GM21423 (cell line): ENCODE measurements around the gene TBC1D1.
A peak's percentile ranks its signal among the peaks of the same experiment; 100 is the strongest.

Experiments used
- ATAC-seq: cut with Tn5 transposase; IDR thresholded peaks from one replicate; pipeline ENCODE4 v1.9.1; 2021; ENCODE audit warnings: mild to moderate bottlenecking, moderate library complexity; ENCODE audit not compliant: unreplicated experiment

The TBC1D1 gene

DNA sequence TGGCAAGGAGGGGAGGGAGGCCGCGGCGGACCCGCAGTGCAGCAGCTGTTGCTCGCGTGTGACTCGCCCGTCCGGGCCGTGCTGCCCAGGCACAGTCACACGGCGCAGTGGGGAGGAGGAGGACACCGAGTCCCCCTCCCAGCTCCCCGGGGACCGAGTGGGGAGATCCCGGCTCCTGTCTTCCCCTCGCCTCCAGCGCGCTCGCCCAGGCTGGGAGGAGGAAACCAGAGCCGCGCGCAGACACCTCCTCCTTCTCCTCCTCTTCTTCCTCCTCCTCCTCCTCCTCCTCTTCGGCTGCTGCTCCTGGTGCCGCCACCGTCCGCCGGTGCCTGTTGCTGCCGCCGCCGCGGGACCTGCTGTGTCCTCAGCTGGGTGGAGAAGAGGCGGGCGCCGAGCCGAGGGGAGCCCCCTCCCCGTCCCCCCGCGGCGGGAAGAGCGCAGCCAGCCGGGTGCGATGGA lies at the start of gene TBC1D1:
Gene TBC1D1 (plus strand): TSS at position 284 of the 459 bp plus-strand sequence. CDS start 11,012 bp downstream, outside the sequence.
- ATAC-seq: peak; percentile 24

- no peak for ATAC-seq
These were observed 46.7 kb upstream of the TBC1D1 start for GRCh38 chr4:37844204-37844603.

- ATAC-seq: no peak
These were observed 45.7 kb upstream of the TBC1D1 start for GRCh38 chr4:37845201-37845600.

DNA sequence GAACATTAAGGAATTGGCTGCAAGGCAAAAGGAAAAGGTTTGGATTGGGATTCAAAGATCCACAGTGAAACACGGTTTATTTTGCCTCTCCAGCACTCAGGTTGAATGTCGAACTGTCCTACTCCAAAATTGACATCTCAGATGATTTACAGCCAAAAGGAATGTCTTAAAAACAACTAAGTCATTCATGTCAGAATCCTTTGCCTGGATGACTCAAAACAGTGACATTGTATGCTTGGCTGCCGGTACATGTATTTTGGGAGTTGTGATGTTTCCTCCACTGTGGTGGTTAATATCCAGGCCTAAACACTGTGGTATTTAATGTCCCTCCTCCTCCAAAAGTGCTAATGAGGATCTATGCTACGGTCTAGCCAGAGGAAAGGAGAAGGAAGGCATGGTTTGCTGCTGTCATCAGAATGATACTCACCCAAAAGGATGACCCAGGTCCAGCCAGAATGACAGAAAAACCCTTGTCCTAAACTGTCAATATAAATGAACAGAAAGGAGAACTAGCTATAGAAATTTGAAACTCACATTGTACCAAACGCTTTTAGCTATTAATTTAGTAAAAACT lies 43.5 kb upstream of the TBC1D1 start:
- ATAC-seq: no peak

GRCh38 chr4:37852376-37852775 lies 38.5 kb upstream of the TBC1D1 start:
- no peak for ATAC-seq

GRCh38 chr4:37858112-37858511 lies 32.8 kb upstream of the TBC1D1 start:
- ATAC-seq: no peak

DNA sequence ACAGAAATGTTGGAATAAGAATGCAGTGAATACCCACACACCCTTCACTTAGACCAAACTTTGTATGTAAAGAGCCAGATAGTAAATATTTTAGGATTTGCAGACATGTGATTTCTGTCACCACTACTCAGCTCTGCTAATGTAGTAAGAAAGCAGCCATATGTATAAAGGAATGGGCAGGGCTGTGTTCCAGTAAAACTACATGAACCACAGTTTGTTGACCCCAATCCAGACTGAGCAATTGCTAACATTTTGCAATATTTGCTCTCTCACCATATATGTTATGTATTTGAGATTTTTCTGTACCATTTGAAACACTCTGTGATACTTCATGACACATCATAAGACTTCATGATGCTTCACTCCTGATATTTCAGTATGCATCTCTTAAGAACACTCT lies 32.0 kb upstream of the TBC1D1 start:
- no peak for ATAC-seq

GRCh38 chr4:37860266-37860665 lies 30.6 kb upstream of the TBC1D1 start:
- no peak for ATAC-seq

- ATAC-seq: no peak
These were observed 27.9 kb upstream of the TBC1D1 start for GRCh38 chr4:37862961-37863360.

DNA sequence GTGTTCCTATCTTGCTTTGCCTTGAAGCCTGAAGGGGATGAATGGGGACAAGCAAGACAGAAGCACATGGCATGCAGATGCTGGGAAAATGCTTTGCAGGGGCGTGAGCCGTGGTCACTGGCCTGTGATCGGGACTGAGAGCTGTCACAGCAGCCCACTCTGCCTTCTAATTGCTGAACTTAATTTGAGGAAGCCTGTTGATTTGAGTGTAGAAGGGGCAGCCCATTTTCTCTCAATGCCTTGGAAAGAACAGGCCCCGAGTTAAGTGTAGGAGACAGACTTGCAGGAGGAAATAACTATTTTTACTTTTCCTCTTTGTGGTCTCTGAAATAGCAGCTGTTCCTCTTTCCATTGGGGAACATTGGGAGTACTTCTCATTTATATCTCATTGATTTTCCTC lies 26.1 kb upstream of the TBC1D1 start:
- no peak for ATAC-seq

DNA sequence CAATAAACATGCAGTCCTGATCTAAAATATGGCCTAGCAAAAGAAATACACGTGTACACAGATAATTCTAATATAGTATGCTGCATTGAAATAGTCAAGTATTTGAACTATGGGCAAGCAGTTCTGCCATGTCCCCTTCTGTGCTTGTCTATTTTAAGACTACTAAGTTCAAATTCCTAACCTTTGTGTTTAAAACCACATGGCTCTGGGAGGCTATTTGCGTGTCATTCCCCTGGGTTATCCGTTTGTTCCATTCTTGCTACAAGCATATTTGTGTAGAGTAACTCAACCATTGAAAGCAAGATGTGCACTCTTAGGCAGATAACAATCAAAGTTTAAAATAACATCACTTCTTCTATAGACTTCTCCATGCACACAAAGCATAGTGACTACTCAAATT lies 25.4 kb upstream of the TBC1D1 start:
- no peak for ATAC-seq

- ATAC-seq: no peak
These were observed 23.8 kb upstream of the TBC1D1 start for GRCh38 chr4:37867102-37867501.

- no peak for ATAC-seq
These were observed 22.6 kb upstream of the TBC1D1 start for GRCh38 chr4:37868238-37868637.

DNA sequence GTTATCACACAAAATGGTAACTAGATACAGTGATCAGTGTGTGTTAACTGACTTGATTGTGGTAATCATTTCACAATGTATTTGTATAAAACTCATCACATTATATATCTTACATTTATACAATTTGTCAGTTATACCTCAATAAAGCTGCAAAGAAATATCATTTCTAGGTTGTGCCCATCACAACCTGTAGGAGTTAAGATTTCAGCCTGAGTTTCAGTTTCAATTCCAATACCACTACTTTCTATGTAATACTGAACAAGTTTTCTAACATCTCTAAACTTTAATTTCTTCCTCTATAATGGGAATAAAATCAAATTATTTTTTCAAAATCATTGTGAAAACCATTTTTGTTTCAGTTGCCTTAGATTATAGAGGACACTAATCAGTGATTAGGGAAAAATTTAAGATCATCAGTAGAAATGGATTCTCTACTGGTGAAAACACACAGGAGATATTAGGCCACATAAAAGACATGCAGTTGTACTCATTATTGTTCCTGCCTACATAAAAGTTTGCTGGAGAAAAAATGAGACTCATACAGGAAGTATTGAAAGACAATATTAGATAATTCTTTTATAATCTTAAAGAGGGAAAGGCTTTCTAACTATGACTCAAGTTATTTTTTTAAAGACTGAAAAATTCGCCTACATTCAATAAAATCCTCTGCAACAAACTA lies 18.4 kb upstream of the TBC1D1 start:
- peak; percentile 62 for ATAC-seq

- no peak for ATAC-seq
These were observed 17.5 kb upstream of the TBC1D1 start for GRCh38 chr4:37873386-37873785.

GRCh38 chr4:37876156-37876555 lies 14.7 kb upstream of the TBC1D1 start:
- no peak for ATAC-seq

GRCh38 chr4:37879365-37879764 lies 11.5 kb upstream of the TBC1D1 start:
- ATAC-seq: no peak

DNA sequence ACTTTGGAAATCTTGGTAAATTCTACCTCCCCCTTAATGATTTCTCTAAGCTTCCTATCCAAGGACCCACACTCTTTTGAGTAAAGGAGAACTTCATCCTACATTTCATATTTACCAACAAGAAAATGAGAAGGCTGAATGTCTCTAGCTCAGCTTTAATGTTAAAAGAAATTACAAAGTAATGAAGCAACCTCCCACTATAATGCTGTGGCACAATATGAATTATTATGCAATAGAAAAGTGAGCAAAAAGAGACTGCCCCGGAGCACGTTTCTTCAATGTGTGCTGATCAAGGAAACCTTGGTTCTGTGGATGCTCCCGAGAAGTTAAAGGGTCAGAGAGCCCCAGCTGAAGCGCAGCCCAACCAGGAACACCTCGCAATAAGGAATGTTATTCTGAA lies 9.1 kb upstream of the TBC1D1 start:
- no peak for ATAC-seq

DNA sequence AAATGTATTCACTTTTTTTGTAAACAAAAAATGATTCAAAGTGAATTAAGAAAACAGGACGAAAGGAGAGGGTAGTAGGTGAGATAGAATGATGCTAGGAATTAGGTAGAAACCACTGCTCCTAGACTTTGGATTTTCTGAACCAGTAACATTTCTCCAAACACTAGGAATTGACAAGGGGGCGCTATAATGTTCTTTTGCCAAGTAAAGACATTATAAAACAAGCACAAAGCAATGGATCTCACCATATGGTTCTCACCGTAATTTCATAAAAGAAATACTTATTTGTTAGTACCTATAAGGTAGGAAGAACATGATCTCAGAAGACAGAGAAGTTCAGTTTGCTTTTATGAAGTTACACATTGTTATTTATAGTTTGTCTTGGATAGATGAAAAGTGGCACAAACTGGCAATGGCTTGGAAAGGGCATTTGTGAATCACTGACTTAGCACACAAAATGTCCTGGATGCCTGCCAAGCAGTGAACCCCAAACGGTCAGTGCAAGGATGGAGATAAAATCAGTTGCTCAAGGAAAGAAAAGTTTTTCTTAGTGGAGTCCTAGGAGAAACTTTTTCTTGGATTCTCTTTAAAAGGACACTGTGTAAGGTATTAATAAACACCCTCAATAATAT lies 8.1 kb upstream of the TBC1D1 start:
- ATAC-seq: no peak

GRCh38 chr4:37884855-37885487 lies 5.9 kb upstream of the TBC1D1 start:
- no peak for ATAC-seq

DNA sequence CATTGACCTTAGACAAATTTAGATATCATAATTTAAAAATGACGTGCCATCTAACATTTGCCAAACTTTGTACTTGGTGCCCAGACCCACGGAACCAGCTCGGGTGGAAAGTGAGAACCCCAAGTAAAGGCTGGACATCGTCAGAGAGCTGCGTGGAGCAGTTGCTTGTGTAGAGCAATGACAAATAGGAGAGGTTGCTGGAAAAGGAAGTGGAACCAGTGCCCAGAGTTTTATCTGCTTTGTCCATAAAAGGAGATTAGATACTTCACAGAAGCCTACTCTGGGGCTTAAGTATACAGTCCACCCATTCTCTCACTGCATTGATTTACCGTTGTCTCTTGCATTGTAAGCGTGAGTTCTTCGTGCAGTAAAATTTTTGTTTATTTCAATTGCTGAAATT lies 5.4 kb upstream of the TBC1D1 start:
- no peak for ATAC-seq
